PC-9 (cell line): ENCODE results near the gene PCDHGA8. TPM values are rescaled to one million over a fixed set of nuclear protein-coding genes. Genes with fewer than 3 reads are reported as not detected.
A peak's percentile ranks its signal among the peaks of the same experiment; 100 is the strongest.

Experiments
- Bru-seq: library from RNA; stranded (reverse); fragments of 400-500 nt; gene quantifications from one replicate; lab custom pipeline; 2021; lab: Mats Ljungman, UMichigan
- BruChase-seq, 2 experiments: library from RNA; stranded (reverse); fragments of 400-500 nt; gene quantifications; one replicate each; lab custom pipeline; 2021; lab: Mats Ljungman, UMichigan
- BruUV-seq: library from RNA; stranded (reverse); fragments of 400-500 nt; replicated peaks from 2 replicates; lab custom pipeline; 2021; lab: Mats Ljungman, UMichigan
- CTCF ChIA-PET: fragments of 300-600 bp; sonication (Branson Sonifier 250); formaldehyde crosslinking; loops from one replicate; lab custom pipeline; 2022; ENCODE audit warnings: antibody characterized with exemption; lab: Charles Lee
- POLR2A ChIA-PET: fragments of 300-600 bp; sonication (Branson Sonifier 250); formaldehyde crosslinking; loops from one replicate; lab custom pipeline; 2022; ENCODE audit warnings: antibody characterized with exemption; ENCODE audit not compliant: unreplicated experiment; lab: Charles Lee
- DNase-seq, 2 experiments: peaks; one replicate each; pipeline versions ENCODE4 v3.0.0 to v3.0.0-alpha.2; 2015 to 2022; ENCODE audit warnings: mixed read lengths in 1 of 2
- H2AFZ ChIP-seq: fragments of 200-600 bp; sonication (generic); 2 replicates; pipeline ENCODE4 v1.8.1; 2017; ENCODE audit warnings: antibody characterized with exemption
- H3F3A ChIP-seq: fragments of 200-600 bp; sonication (generic); 2 replicates; pipeline ENCODE4 v1.8.1; 2017; ENCODE audit warnings: antibody characterized with exemption, mild to moderate bottlenecking, low read depth; ENCODE audit not compliant: insufficient read depth
- H3K27ac ChIP-seq: fragments of 200-600 bp; sonication (generic); 2 replicates; pipeline ENCODE4 v1.6.1; 2016; ENCODE audit warnings: mixed run types
- H3K27me3 ChIP-seq: fragments of 200-600 bp; sonication (generic); 2 replicates; pipeline ENCODE4 v1.6.1; 2016; ENCODE audit warnings: low read depth, mixed run types; ENCODE audit not compliant: insufficient read depth
- H3K36me3 ChIP-seq: fragments of 200-600 bp; sonication (generic); 2 replicates; pipeline ENCODE4 v1.6.1; 2016; ENCODE audit warnings: low read depth, mixed run types
- H3K4me1 ChIP-seq: fragments of 200-600 bp; sonication (generic); replicated peaks from 2 replicates; pipeline ENCODE4 v1.6.1; 2016; ENCODE audit warnings: mixed run types; ENCODE audit not compliant: insufficient read depth
- H3K4me2 ChIP-seq: fragments of 200-600 bp; sonication (generic); 2 replicates; pipeline ENCODE4 v1.6.1; 2017; ENCODE audit warnings: mixed run types
- H3K4me3 ChIP-seq: fragments of 200-600 bp; sonication (generic); 2 replicates; pipeline ENCODE4 v1.6.1; 2016; ENCODE audit warnings: mixed run types
- H3K79me2 ChIP-seq: fragments of 200-600 bp; sonication (generic); 2 replicates; pipeline ENCODE4 v1.6.1; 2017; ENCODE audit warnings: low read depth, mixed run types
- H3K9me2 ChIP-seq: fragments of 200-600 bp; sonication (generic); 2 replicates; pipeline ENCODE4 v1.8.1; 2017; ENCODE audit warnings: mild to moderate bottlenecking; ENCODE audit not compliant: insufficient read depth
- H3K9me3 ChIP-seq: fragments of 200-600 bp; sonication (generic); 2 replicates; pipeline ENCODE4 v1.8.1; 2016; ENCODE audit warnings: low read depth; ENCODE audit not compliant: insufficient read depth
- H4K20me1 ChIP-seq: fragments of 200-600 bp; sonication (generic); 2 replicates; pipeline ENCODE4 v1.8.1; 2017; ENCODE audit not compliant: insufficient read depth
- EZH2 ChIP-seq: fragments of 200-600 bp; sonication (generic); IDR thresholded peaks from 2 replicates; pipeline ENCODE4 v1.8.0; 2017; ENCODE audit warnings: antibody characterized with exemption, low read depth
- intact Hi-C: fragments of 100-400 bp; cut with micrococcal nuclease; formaldehyde crosslinking; loops from one replicate; pipeline ENCODE4 v1.10.0; 2022; ENCODE audit not compliant: unreplicated experiment
- long read RNA-seq: library from polyadenylated mRNA; stranded (forward); transcript quantifications from one replicate; pipeline ENCODE4 v2.0.0, GENCODE V29; 2022
- total RNA-seq: library from RNA; stranded (reverse); gene quantifications from 2 replicates; pipeline ENCODE4 v1.2.3, GENCODE V29; 2021
- TF ChIP-seq, protein P1 (sequence below): fragments of 200-600 bp; sonication (generic); conservative IDR thresholded peaks from 2 replicates; pipeline ENCODE4 v1.6.1; 2017; ENCODE audit warnings: mixed run types, antibody characterized with exemption, mild to moderate bottlenecking, moderate library complexity

Gene PCDHGA8
- total RNA-seq (not detected in 2 replicates), Bru-seq, nascent RNA (not detected), BruChase-seq, experiment 1, labeled RNA remaining after a 2-hour chase (percentile 11 among the genes with signal in this experiment), BruChase-seq, experiment 2, labeled RNA remaining after a 6-hour chase (percentile 18 among the genes with signal in this experiment)
- long read RNA-seq, result 0 reads

DNA sequence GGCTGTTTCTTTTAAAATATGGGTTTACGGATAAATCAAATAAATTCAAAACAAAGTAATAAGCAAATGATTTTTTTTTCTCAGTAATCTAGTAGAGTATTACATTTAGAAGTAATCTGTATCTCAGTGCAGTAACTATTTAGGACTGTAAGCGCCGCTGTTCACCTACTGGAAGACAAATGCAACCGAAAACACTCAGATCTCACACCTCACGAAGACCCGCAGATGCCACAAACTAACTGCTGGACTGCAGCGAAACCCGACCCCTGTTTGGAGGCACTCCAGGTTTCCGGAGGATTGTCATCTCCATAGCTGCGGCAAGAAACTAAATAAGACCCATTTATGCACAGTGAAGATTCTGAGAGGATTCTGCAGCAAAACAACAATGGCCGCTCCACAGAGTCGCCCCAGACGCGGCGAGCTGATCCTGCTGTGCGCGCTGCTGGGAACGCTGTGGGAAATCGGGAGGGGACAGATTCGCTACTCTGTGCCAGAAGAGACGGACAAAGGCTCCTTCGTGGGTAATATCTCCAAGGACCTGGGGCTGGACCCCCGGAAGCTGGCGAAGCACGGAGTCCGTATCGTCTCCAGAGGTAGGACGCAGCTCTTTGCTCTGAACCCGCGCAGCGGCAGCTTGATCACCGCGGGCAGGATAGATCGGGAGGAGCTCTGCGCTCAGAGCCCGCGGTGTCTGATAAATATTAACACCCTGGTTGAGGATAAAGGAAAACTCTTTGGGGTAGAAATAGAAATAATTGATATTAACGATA, at the start of gene PCDHGA8:
PCDHGA8 (plus strand) TSS at position 205 of the 770 bp plus-strand sequence; CDS start at position 386, 181 bp downstream.
- Histone ChIP-seq H3K27ac (no peak within 1 kb of the TSS), H3F3A (no peaks in the 10 kb centered on the region), H3K4me1 (no peaks in the 10 kb centered on the region), H3K4me2 (no peak within 1 kb of the TSS), H3K9me2 (no peaks in the 10 kb centered on the region), H3K79me2 (no peaks in the 10 kb centered on the region), H2AFZ (no peak within 1 kb of the TSS), H4K20me1 (no peaks in the 10 kb centered on the region), H3K27me3 (peaks cover 12% of the 10 kb centered on the region; the same call in 1 of the 2 replicates), H3K4me3 (no peak within 1 kb of the TSS), H3K36me3 (no peaks in the 10 kb centered on the region), H3K9me3 (no peaks in the 10 kb centered on the region)
- ChIA-PET CTCF (no interaction called here), POLR2A (no interaction called here)
- TF ChIP-seq EZH2, result no peak
- TF ChIP-seq, protein P1, sequence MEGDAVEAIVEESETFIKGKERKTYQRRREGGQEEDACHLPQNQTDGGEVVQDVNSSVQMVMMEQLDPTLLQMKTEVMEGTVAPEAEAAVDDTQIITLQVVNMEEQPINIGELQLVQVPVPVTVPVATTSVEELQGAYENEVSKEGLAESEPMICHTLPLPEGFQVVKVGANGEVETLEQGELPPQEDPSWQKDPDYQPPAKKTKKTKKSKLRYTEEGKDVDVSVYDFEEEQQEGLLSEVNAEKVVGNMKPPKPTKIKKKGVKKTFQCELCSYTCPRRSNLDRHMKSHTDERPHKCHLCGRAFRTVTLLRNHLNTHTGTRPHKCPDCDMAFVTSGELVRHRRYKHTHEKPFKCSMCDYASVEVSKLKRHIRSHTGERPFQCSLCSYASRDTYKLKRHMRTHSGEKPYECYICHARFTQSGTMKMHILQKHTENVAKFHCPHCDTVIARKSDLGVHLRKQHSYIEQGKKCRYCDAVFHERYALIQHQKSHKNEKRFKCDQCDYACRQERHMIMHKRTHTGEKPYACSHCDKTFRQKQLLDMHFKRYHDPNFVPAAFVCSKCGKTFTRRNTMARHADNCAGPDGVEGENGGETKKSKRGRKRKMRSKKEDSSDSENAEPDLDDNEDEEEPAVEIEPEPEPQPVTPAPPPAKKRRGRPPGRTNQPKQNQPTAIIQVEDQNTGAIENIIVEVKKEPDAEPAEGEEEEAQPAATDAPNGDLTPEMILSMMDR, result peak; percentile 46; the same call in 1 of the 2 replicates
- DNase-seq, result no peak
- intact Hi-C loops, result no loop called here
- no TSS peak for BruUV-seq

DNA sequence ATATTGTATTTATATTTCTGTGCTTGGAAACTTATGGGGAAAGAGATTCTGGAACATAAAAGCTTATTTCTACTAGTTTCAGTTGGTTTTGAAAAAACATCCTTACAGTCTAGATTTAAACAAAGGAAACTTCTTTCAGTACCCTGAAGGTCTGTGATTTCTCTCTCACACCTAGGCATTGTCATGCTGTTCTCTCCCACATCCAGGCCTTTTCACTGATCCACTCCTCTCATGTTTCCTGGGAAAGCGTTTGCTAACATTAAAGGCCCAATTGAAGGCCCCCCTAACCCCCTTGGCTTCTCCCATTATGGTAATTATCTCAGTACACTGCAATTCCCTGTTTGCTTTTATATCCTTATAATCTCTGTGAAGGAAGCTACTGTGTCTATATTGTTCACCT, 49.7 kb upstream of the PCDHGA8 start:
- intact Hi-C loops, result no loop called here
- no peak for DNase-seq
- no TSS peak for BruUV-seq
- ChIA-PET POLR2A (no interaction called here), CTCF (no interaction called here)
- H3K27ac ChIP-seq, result no peak overlapping the region
- no peaks in the 10 kb centered on the region for H3K9me2 ChIP-seq
- H3K4me1 ChIP-seq, result no peaks in the 10 kb centered on the region
- no peaks in the 10 kb centered on the region for H3K79me2 ChIP-seq
- TF ChIP-seq EZH2, result no peak
- TF ChIP-seq, protein P1, result no peak
- H3F3A ChIP-seq, result no peaks in the 10 kb centered on the region
- no peak overlapping the region for H3K4me3 ChIP-seq
- H3K36me3 ChIP-seq, result no peaks in the 10 kb centered on the region
- H3K4me2 ChIP-seq, result no peak overlapping the region
- no peaks in the 10 kb centered on the region for H3K27me3 ChIP-seq
- no peak overlapping the region for H2AFZ ChIP-seq
- no peaks in the 10 kb centered on the region for H4K20me1 ChIP-seq
- peaks cover 4% of the 10 kb centered on the region; the same call in 1 of the 2 replicates for H3K9me3 ChIP-seq

DNA sequence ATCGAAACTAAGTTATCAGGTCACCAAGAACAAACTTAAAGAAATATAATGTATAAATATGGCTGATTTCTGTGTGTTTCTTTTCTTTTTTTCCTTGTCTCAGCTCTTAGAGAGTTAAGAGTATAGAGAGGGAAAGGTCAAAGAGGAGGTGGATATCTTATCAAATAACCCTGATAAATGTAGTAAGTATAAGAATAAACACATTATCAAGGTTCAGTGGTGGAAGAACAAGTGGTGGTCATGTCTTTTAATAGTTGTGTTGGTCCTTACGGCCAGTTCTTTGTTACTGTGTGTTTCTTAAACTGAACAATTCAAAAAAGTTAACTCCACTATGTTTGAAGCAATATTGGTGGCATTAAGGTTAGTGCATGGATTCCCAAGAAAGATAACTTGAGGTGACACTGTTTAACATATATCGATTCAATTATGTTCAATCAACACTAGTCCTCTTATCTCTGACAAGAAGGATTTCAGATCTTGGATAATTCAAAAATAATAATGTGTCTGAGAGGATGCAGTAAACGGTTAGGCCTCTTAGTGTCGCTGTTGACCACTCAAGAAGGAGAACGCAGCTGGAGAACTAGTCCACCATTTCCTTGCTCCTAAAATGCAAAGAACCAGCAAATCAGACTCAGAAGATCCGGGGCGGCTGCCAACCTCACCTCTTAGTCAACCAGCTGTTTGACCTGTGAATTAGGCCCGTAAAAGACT, 49.0 kb upstream of the PCDHGA8 start, which contains the start of gene PCDHGA3:
PCDHGA3 (plus strand) TSS at position 588 of the 711 bp plus-strand sequence. CDS start 205 bp downstream, outside the sequence.
- no TSS peak for BruUV-seq

More for the DNA sequence above, 49.0 kb upstream of the PCDHGA8 start, which contains the start of gene PCDHGA3:
- Histone ChIP-seq H3K4me2 (no peak within 1 kb of the TSS), H3K4me3 (no peak within 1 kb of the TSS), H3K9me3 (peaks cover 4% of the 10 kb centered on the region; the same call in 1 of the 2 replicates), H2AFZ (no peak within 1 kb of the TSS), H3K4me1 (no peaks in the 10 kb centered on the region), H3K9me2 (no peaks in the 10 kb centered on the region), H3K27ac (no peak within 1 kb of the TSS), H3F3A (no peaks in the 10 kb centered on the region), H3K27me3 (no peaks in the 10 kb centered on the region), H3K36me3 (no peaks in the 10 kb centered on the region), H3K79me2 (no peaks in the 10 kb centered on the region), H4K20me1 (no peaks in the 10 kb centered on the region)
- TF ChIP-seq EZH2, result no peak
- TF ChIP-seq, protein P1, result peak; percentile 52
- no peak for DNase-seq
- CTCF ChIA-PET, result no interaction called here
- POLR2A ChIA-PET, result no interaction called here
- intact Hi-C loops, result no loop called here
